Glutamatergic neuron (in vitro differentiated cells): ENCODE measurements around the gene ACYP2. TPM values are rescaled to one million over a fixed set of nuclear protein-coding genes. Genes with fewer than 3 reads are reported as not detected.

Experiments used
- DNase-seq: peaks from one replicate; pipeline ENCODE4 v3.0.0; 2022
- H3K27ac Mint-ChIP-seq: one replicate; pipeline ENCODE4 v1.8.0; 2020; ENCODE audit warnings: mild to moderate bottlenecking, mixed read lengths, inconsistent platforms; ENCODE audit not compliant: unreplicated experiment
- H3K27me3 Mint-ChIP-seq: one replicate; pipeline ENCODE4 v1.8.0; 2020; ENCODE audit warnings: mild to moderate bottlenecking, moderate library complexity, mixed read lengths, inconsistent platforms; ENCODE audit not compliant: unreplicated experiment
- H3K36me3 Mint-ChIP-seq: one replicate; pipeline ENCODE4 v1.8.0; 2020; ENCODE audit warnings: mild to moderate bottlenecking, mixed read lengths, inconsistent platforms; ENCODE audit not compliant: unreplicated experiment
- H3K4me1 Mint-ChIP-seq: one replicate; pipeline ENCODE4 v1.8.0; 2020; ENCODE audit warnings: mild to moderate bottlenecking, low read depth, mixed read lengths, inconsistent platforms; ENCODE audit not compliant: unreplicated experiment
- H3K4me3 Mint-ChIP-seq: one replicate; pipeline ENCODE4 v1.8.0; 2020; ENCODE audit warnings: mild to moderate bottlenecking, mixed read lengths, inconsistent platforms; ENCODE audit not compliant: unreplicated experiment
- H3K9me3 Mint-ChIP-seq: one replicate; pipeline ENCODE4 v1.8.0; 2020; ENCODE audit warnings: mild to moderate bottlenecking, moderate library complexity, mixed read lengths, inconsistent platforms; ENCODE audit not compliant: unreplicated experiment
- CTCF ChIP-seq: fragments of 200-600 bp; sonication (generic); IDR thresholded peaks from one replicate; pipeline ENCODE4 v1.5.0; 2021; ENCODE audit not compliant: partially characterized antibody, unreplicated experiment
- total RNA-seq: library from RNA; stranded (reverse); fragmentation: NEBNext Ultra II Directional; extraction: Animal tissue kit (Norgen Biotek cat#: 25700); gene quantifications from one replicate; pipeline ENCODE4 v1.2.1, GENCODE V29; 2021; ENCODE audit not compliant: unreplicated experiment

The ACYP2 gene
- total RNA-seq, 1 donor from 2014 or later = 8.4 TPM

DNA sequence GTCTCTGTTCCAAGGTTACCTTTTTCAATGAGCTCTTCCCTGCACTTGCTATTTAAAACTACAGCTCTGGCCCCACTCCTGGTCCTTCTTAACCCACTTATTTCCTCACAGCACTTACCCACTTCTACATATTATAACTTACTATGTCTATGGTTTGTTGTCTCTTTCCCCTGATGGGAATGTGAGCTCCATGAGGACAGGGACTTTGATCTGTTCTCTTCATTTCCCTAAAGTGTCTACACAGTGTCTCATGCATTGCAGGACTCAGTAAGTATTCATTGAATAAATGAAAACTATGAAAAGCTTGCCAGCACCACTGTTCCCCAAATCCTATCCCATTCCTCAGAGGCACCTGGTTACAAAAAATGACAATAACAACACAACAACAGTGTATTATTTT lies 18.3 kb upstream of the ACYP2 start:
- Mint-ChIP-seq H3K27ac (peak overlapping the region; percentile 56), H3K9me3 (peaks cover 9% of the 10 kb centered on the region), H3K4me3 (no peak overlapping the region), H3K36me3 (peaks cover 17% of the 10 kb centered on the region), H3K27me3 (peaks cover 2% of the 10 kb centered on the region), H3K4me1 (no peaks in the 10 kb centered on the region)
- no peak for TF ChIP-seq CTCF
- no peak for DNase-seq

GRCh38 chr2:54099370-54099769 lies 16.0 kb upstream of the ACYP2 start:
- Mint-ChIP-seq H3K4me1 (no peaks in the 10 kb centered on the region), H3K27ac (no peak overlapping the region), H3K4me3 (no peak overlapping the region), H3K36me3 (peaks cover 12% of the 10 kb centered on the region), H3K9me3 (peaks cover 9% of the 10 kb centered on the region), H3K27me3 (peaks cover 2% of the 10 kb centered on the region)
- no peak for TF ChIP-seq CTCF
- DNase-seq = no peak

- peaks cover 2% of the 10 kb centered on the region for H3K27me3 Mint-ChIP-seq
- H3K9me3 Mint-ChIP-seq = peaks cover 9% of the 10 kb centered on the region
- no peak for TF ChIP-seq CTCF
- no peak for DNase-seq
- peaks cover 12% of the 10 kb centered on the region for H3K36me3 Mint-ChIP-seq
- no peak overlapping the region for H3K27ac Mint-ChIP-seq
- no peaks in the 10 kb centered on the region for H3K4me1 Mint-ChIP-seq
- no peak overlapping the region for H3K4me3 Mint-ChIP-seq
Observed at GRCh38 chr2:54099829-54100585, 15.4 kb upstream of the ACYP2 start.

GRCh38 chr2:54100772-54101171 lies 14.6 kb upstream of the ACYP2 start:
- no peak for DNase-seq
- Mint-ChIP-seq H3K4me1 (no peaks in the 10 kb centered on the region), H3K9me3 (peaks cover 7% of the 10 kb centered on the region), H3K27ac (no peak overlapping the region), H3K27me3 (peaks cover 2% of the 10 kb centered on the region), H3K36me3 (peaks cover 12% of the 10 kb centered on the region), H3K4me3 (no peak overlapping the region)
- no peak for TF ChIP-seq CTCF

- no peaks in the 10 kb centered on the region for H3K27me3 Mint-ChIP-seq
- H3K36me3 Mint-ChIP-seq = no peaks in the 10 kb centered on the region
- no peak overlapping the region for H3K4me3 Mint-ChIP-seq
- no peak for DNase-seq
- no peaks in the 10 kb centered on the region for H3K9me3 Mint-ChIP-seq
- no peak overlapping the region for H3K27ac Mint-ChIP-seq
- H3K4me1 Mint-ChIP-seq = peaks cover 10% of the 10 kb centered on the region
- TF ChIP-seq CTCF = no peak
Observed at GRCh38 chr2:54103454-54104314, 11.7 kb upstream of the ACYP2 start.
